Fibroblast of gingiva (primary cell): ENCODE measurements around the gene MESP1.

Source experiments
- DNase-seq: peaks from one replicate; pipeline ENCODE4 v3.0.0-alpha.2; 2011; ENCODE audit warnings: low read depth

MESP1 gene

DNA sequence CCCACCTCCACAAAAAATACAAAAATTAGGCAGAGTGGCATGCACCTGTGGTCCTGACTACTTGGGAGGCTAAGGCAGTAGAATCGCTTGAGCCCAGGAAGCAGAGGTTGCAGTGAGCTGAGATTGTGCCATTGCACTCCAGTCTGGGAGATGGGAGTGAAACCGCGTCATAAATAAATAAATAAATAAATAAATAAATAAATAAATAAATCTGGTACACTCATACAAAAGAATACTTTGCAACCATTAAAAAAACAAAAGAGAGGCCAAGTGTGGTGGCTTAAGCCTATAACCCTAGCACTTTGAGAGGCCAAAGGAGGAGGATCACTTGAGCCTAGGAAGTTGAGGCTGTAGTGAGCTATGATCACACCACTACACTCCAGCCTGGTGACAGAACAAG lies 28.0 kb downstream of the MESP1 start:
- no peak for DNase-seq

DNA sequence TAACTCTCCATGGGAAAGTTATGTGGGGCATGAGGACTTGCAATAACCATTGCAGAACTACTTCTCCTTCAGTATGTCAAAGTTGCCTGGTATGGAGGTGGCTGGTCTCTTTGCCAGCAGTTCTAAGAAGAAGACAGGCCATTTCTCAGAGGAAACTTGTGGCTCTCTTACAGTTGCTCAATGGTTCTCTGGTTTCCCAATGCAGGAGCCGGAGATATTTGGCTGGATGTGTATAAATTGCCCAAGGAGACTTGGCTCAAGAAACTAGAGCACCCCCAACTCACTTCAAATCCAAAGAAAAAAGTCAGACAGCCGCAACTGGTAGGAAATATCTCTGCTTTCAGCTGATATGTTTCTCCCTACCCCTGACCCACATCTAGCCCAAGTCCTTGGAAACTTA lies 36.3 kb downstream of the MESP1 start:
- DNase-seq = peak; percentile 69

DNA sequence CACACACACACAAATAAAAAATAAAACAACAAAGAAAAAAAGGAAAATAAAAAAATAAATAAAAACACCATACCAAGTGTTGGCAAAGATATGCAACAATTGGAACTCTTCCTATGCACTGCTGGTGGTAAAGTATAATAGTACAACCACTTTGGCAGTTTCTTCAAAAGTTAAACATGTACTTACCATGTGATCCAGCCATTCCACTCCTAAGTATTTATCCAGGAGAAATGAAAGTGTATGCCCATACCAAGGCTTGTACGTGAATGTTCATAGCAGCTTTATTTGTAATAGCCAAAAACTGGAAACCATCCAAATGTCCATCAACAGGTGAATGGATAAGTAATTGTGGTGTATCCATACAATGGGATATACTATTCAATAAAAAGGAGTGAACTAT lies 43.5 kb downstream of the MESP1 start:
- DNase-seq = no peak

DNA sequence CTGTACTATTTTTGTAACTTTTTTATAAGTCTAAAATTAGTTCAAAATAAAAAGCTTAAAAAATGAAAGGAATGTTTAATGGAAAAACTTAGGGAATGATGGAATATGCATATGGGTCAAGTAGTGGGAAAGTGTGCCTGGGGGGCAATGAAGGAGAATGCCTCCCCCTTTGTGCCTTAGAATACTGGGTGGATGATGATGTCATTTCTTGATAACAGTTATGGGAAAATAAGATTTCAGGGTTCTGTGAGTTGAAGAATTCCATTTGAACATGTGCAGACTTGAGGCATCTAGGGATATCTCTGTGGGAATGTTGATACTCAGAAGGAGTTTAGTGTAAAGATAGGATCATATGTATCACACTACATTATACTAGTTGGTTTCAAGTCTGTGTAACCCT lies 46.6 kb downstream of the MESP1 start:
- DNase-seq = no peak
